HepG2 (cell line): ENCODE results near the gene ECE2. TPM values are rescaled to one million over a fixed set of nuclear protein-coding genes. Genes with fewer than 3 reads are reported as not detected.

Source experiments
- MEF2D ChIP-seq: sonication (generic); formaldehyde crosslinking; IDR thresholded peaks from 2 replicates; pipeline ENCODE4 v1.5.1; 2020; ENCODE audit warnings: mild to moderate bottlenecking, missing genetic modification reagents
- SETDB1 ChIP-seq: sonication (generic); formaldehyde crosslinking; IDR thresholded peaks from 2 replicates; pipeline ENCODE4 v1.5.1; 2020; ENCODE audit warnings: missing genetic modification reagents, mild to moderate bottlenecking, borderline replicate concordance
- SOX13 ChIP-seq, 3 experiments: fragments of 450-650 bp in 1 of 3; sonication (generic) in 1 of 3; formaldehyde crosslinking in 1 of 3; IDR thresholded peaks in 2 of 3; conservative IDR thresholded peaks in 1 of 3; 2 replicates each; pipeline versions ENCODE4 v1.5.0 to v1.6.1; 2016 to 2020; ENCODE audit warnings: antibody characterized with exemption in 1 of 3, mild to moderate bottlenecking in 1 of 3, missing compliant biosample characterization in 1 of 3, missing genetic modification reagents in 1 of 3, moderate library complexity in 1 of 3
- SPEN ChIP-seq: sonication (generic); formaldehyde crosslinking; IDR thresholded peaks from 2 replicates; pipeline ENCODE4 v1.5.1; 2020; ENCODE audit warnings: low read depth, mild to moderate bottlenecking, missing genetic modification reagents
- THYN1 ChIP-seq: sonication (generic); formaldehyde crosslinking; IDR thresholded peaks from 2 replicates; pipeline ENCODE4 v1.8.1; 2023; ENCODE audit warnings: low read depth, mild to moderate bottlenecking, moderate library complexity, missing genetic modification reagents, borderline replicate concordance
- XRCC5 ChIP-seq: fragments of 200-400 bp; formaldehyde crosslinking; optimal IDR thresholded peaks from 2 replicates; pipeline ENCODE3; 2017; ENCODE audit warnings: mild to moderate bottlenecking, low read length
- ZNF225 ChIP-seq: sonication (generic); formaldehyde crosslinking; IDR thresholded peaks from 2 replicates; pipeline ENCODE4 v1.4.0; 2020; ENCODE audit warnings: mild to moderate bottlenecking, missing genetic modification reagents
- ZNF3 ChIP-seq: IDR thresholded peaks from 2 replicates; pipeline ENCODE4 v1.7.0; 2017; ENCODE audit warnings: inconsistent platforms
- ZNF329 ChIP-seq: sonication (generic); formaldehyde crosslinking; IDR thresholded peaks from 2 replicates; pipeline ENCODE4 v1.9.0; 2021; ENCODE audit warnings: low read depth, mild to moderate bottlenecking, missing genetic modification reagents
- ZSCAN31 ChIP-seq: sonication (generic); formaldehyde crosslinking; IDR thresholded peaks from 2 replicates; pipeline ENCODE4 v1.5.0; 2020; ENCODE audit warnings: low read depth, mild to moderate bottlenecking, missing genetic modification reagents
- polyA plus RNA-seq, 8 experiments: library from polyadenylated mRNA; depleted of rRNA in 3 of 8; stranded (reverse) in 7 of 8; unstranded in 1 of 8; fragments of >200 nt; fragmentation: Illumina TruSeq in 4 of 8; extraction: Trizol in 4 of 8; gene quantifications; 2 replicates each; pipeline versions ENCODE4 v1.2.1 to v1.2.3, GENCODE V29; 2011 to 2016; ENCODE audit warnings: low read depth in 4 of 8, missing spikeins in 1 of 8, mixed read lengths in 1 of 8; ENCODE audit not compliant: insufficient read depth in 1 of 8
- total RNA-seq, 5 experiments: library from RNA; depleted of rRNA; stranded (reverse); fragments of >200 nt; fragmentation: Illumina TruSeq; extraction: Trizol; gene quantifications; 2 replicates each; pipeline ENCODE4 v1.2.3, GENCODE V29; 2016; ENCODE audit warnings: low read depth in 1 of 5
- TF ChIP-seq, protein P1 (sequence below): IDR thresholded peaks from 2 replicates; pipeline ENCODE4 v1.6.1; 2016; ENCODE audit warnings: missing compliant biosample characterization, missing genetic modification reagents, borderline replicate concordance
- TF ChIP-seq, protein P2 (sequence below): sonication (generic); formaldehyde crosslinking; IDR thresholded peaks from 2 replicates; pipeline ENCODE4 v1.5.0; 2020; ENCODE audit warnings: mild to moderate bottlenecking, missing genetic modification reagents
- TF ChIP-seq, protein P3 (sequence below): sonication (generic); formaldehyde crosslinking; IDR thresholded peaks from 2 replicates; pipeline ENCODE4 v1.4.0; 2020; ENCODE audit warnings: missing genetic modification reagents
- TF ChIP-seq, protein P4 (sequence below): IDR thresholded peaks from 2 replicates; pipeline ENCODE4 v1.6.1; 2016; ENCODE audit warnings: missing genetic modification reagents, missing compliant biosample characterization
- TF ChIP-seq, protein P5 (sequence below): sonication (generic); formaldehyde crosslinking; IDR thresholded peaks from 2 replicates; pipeline ENCODE4 v1.5.0; 2020; ENCODE audit warnings: mild to moderate bottlenecking, missing genetic modification reagents, moderate library complexity
- TF ChIP-seq, protein P6 (sequence below): sonication (generic); formaldehyde crosslinking; IDR thresholded peaks from 2 replicates; pipeline ENCODE4 v1.4.0; 2020; ENCODE audit warnings: mild to moderate bottlenecking, missing genetic modification reagents
- TF ChIP-seq, protein P7 (sequence below): sonication (generic); formaldehyde crosslinking; IDR thresholded peaks from 2 replicates; pipeline ENCODE4 v1.4.0; 2020; ENCODE audit warnings: missing genetic modification reagents, mild to moderate bottlenecking, borderline replicate concordance

The ECE2 gene
- total and polyA plus RNA-seq, 2 of the 13 experiments (the other 11 are each of a cell fraction or from before 2014, with no cell fraction given): not detected

DNA sequence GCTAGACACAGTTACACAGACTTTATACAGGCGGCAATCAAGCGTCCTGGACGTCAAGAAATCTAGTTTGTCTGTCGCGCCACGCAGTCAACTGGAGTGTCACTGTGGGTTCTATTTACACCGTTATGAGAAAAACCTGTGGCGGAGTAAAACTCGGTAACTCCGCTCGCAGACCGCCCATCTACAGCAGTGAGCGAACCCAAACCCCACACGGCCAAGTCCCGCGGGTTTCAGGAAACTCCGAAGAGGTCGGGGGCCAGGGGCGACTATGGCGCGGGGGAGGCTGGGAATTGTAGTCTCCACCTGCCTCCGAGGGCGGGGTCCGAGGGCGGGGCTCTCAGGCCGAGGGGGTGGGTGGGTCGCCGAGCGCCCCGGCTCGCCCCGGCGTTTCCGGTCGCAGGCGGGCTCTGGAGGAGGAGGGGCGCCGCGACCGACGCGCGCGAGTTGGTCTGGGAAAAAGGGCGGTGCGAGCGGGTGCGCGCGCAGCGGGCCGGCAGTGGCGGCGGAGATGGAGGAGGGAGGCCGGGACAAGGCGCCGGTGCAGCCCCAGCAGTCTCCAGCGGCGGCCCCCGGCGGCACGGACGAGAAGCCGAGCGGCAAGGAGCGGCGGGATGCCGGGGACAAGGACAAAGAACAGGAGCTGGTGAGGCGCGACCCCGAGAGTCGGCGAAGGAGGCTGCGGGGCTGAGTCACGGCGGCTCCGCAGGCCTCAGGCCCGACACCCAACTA, 23.1 kb downstream of the ECE2 start, which contains the start of gene PSMD2 (continued):
- TF ChIP-seq, protein P1, sequence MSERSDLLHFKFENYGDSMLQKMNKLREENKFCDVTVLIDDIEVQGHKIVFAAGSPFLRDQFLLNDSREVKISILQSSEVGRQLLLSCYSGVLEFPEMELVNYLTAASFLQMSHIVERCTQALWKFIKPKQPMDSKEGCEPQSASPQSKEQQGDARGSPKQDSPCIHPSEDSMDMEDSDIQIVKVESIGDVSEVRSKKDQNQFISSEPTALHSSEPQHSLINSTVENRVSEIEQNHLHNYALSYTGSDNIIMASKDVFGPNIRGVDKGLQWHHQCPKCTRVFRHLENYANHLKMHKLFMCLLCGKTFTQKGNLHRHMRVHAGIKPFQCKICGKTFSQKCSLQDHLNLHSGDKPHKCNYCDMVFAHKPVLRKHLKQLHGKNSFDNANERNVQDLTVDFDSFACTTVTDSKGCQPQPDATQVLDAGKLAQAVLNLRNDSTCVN: 0 out of 2 replicates have a peak, but pooled peaks have one; percentile 35
- TF ChIP-seq SOX13 (IDR thresholded peaks at IDR 0.05) (no peak), SOX13 (CRISPR knock-in tag; conservative IDR thresholded peaks at IDR 0.05 in 1 of 2, IDR thresholded peaks at IDR 0.05 in 1 of 2) (0 out of 4 replicates have a peak, but pooled peaks of 1 of the 2 experiments have one; percentile 6), THYN1 (CRISPR knock-in tag) (no peak), MEF2D (CRISPR knock-in tag) (no peak), SETDB1 (CRISPR knock-in tag) (no peak), SPEN (CRISPR knock-in tag) (peak; percentile 90), XRCC5 (no peak), ZNF329 (CRISPR knock-in tag) (0 out of 2 replicates have a peak, but pooled peaks have one; percentile 1), ZNF3 (no peak), ZNF225 (CRISPR knock-in tag) (peak; percentile 29; the same call in 1 of the 2 replicates), ZSCAN31 (no peak)
- TF ChIP-seq, protein P2, sequence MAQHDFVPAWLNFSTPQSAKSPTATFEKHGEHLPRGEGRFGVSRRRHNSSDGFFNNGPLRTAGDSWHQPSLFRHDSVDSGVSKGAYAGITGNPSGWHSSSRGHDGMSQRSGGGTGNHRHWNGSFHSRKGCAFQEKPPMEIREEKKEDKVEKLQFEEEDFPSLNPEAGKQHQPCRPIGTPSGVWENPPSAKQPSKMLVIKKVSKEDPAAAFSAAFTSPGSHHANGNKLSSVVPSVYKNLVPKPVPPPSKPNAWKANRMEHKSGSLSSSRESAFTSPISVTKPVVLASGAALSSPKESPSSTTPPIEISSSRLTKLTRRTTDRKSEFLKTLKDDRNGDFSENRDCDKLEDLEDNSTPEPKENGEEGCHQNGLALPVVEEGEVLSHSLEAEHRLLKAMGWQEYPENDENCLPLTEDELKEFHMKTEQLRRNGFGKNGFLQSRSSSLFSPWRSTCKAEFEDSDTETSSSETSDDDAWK (CRISPR knock-in tag): no peak
- TF ChIP-seq, protein P3, sequence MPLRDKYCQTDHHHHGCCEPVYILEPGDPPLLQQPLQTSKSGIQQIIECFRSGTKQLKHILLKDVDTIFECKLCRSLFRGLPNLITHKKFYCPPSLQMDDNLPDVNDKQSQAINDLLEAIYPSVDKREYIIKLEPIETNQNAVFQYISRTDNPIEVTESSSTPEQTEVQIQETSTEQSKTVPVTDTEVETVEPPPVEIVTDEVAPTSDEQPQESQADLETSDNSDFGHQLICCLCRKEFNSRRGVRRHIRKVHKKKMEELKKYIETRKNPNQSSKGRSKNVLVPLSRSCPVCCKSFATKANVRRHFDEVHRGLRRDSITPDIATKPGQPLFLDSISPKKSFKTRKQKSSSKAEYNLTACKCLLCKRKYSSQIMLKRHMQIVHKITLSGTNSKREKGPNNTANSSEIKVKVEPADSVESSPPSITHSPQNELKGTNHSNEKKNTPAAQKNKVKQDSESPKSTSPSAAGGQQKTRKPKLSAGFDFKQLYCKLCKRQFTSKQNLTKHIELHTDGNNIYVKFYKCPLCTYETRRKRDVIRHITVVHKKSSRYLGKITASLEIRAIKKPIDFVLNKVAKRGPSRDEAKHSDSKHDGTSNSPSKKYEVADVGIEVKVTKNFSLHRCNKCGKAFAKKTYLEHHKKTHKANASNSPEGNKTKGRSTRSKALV (CRISPR knock-in tag): no peak
- TF ChIP-seq, protein P4, sequence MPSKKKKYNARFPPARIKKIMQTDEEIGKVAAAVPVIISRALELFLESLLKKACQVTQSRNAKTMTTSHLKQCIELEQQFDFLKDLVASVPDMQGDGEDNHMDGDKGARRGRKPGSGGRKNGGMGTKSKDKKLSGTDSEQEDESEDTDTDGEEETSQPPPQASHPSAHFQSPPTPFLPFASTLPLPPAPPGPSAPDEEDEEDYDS (CRISPR knock-in tag): peak; percentile 58; the same call in 1 of the 2 replicates
- TF ChIP-seq, protein P5, sequence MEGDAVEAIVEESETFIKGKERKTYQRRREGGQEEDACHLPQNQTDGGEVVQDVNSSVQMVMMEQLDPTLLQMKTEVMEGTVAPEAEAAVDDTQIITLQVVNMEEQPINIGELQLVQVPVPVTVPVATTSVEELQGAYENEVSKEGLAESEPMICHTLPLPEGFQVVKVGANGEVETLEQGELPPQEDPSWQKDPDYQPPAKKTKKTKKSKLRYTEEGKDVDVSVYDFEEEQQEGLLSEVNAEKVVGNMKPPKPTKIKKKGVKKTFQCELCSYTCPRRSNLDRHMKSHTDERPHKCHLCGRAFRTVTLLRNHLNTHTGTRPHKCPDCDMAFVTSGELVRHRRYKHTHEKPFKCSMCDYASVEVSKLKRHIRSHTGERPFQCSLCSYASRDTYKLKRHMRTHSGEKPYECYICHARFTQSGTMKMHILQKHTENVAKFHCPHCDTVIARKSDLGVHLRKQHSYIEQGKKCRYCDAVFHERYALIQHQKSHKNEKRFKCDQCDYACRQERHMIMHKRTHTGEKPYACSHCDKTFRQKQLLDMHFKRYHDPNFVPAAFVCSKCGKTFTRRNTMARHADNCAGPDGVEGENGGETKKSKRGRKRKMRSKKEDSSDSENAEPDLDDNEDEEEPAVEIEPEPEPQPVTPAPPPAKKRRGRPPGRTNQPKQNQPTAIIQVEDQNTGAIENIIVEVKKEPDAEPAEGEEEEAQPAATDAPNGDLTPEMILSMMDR (CRISPR knock-in tag): no peak
- TF ChIP-seq, protein P6, sequence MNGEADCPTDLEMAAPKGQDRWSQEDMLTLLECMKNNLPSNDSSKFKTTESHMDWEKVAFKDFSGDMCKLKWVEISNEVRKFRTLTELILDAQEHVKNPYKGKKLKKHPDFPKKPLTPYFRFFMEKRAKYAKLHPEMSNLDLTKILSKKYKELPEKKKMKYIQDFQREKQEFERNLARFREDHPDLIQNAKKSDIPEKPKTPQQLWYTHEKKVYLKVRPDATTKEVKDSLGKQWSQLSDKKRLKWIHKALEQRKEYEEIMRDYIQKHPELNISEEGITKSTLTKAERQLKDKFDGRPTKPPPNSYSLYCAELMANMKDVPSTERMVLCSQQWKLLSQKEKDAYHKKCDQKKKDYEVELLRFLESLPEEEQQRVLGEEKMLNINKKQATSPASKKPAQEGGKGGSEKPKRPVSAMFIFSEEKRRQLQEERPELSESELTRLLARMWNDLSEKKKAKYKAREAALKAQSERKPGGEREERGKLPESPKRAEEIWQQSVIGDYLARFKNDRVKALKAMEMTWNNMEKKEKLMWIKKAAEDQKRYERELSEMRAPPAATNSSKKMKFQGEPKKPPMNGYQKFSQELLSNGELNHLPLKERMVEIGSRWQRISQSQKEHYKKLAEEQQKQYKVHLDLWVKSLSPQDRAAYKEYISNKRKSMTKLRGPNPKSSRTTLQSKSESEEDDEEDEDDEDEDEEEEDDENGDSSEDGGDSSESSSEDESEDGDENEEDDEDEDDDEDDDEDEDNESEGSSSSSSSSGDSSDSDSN (CRISPR knock-in tag): peak; percentile 52; the same call in 1 of the 2 replicates
- TF ChIP-seq, protein P7, sequence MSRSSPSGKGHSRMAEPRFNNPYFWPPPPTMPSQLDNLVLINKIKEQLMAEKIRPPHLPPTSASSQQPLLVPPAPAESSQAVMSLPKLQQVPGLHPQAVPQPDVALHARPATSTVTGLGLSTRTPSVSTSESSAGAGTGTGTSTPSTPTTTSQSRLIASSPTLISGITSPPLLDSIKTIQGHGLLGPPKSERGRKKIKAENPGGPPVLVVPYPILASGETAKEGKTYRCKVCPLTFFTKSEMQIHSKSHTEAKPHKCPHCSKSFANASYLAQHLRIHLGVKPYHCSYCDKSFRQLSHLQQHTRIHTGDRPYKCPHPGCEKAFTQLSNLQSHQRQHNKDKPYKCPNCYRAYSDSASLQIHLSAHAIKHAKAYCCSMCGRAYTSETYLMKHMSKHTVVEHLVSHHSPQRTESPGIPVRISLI: no peak
